ENCODE data around the gene TRAPPC11. TPM values are rescaled to one million over a fixed set of nuclear protein-coding genes. Genes with fewer than 3 reads are reported as not detected.

TRAPPC11 gene
- total and polyA plus RNA-seq, 8 donors = 10.6 to 173 (median 48.4) TPM

DNA sequence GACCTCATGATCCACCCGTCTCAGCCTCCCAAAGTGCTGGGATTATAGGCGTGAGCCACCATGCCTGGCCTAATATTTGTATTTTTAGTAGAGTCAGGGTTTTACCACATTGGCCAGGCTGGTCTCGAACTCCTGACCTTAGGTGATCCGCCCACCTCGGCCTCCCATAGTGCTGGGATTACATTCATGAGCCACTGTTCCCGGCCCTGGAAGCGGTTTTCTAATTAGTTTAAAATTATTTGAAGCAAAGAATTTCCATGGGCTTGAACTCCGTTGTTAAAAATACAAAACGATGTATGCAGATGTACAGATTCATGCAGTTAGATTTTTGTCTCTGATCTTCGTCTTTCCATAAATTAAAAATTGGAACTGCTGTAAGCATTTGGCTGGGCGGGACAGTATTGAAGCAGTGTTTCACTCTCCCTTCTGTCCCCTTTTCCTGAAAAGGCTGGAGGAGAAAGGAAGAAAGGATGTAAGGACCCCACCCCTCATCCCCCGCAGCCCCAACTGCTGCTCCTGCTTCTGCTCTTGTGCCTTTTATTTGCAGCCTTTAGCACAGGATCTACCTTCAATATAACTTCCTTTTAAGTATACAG is 12.0 kb downstream of the TRAPPC11 start:
- Histone ChIP-seq H3K27me3 (no peaks in the 10 kb centered on the region), H3K4me1 (peaks cover 0 to 11% (median 4%) of the 10 kb centered on the region in 4 donors), H3K9me3 (no peaks in the 10 kb centered on the region), H3K4me3 (no peak overlapping the region), H3K27ac (no peak overlapping the region), H3K36me3 (peaks cover 37 to 85% (median 79%) of the 10 kb centered on the region in 4 donors)
- intact Hi-C loops (cut with DNase I; ENCODE audit: low total_unique reads) = no loop called here
- 91 to 92% (median 91%) methylated on average over 12 of the region's 12 CpGs for WGBS, 5 donors
- no peak for DNase-seq
- TF ChIP-seq POLR2AphosphoS5 (IDR thresholded peaks at IDR 0.05) (no peak), POLR2A (IDR thresholded peaks at IDR 0.05) (no peak), EP300 (IDR thresholded peaks at IDR 0.05) (no peak)
- TF ChIP-seq, protein P1, sequence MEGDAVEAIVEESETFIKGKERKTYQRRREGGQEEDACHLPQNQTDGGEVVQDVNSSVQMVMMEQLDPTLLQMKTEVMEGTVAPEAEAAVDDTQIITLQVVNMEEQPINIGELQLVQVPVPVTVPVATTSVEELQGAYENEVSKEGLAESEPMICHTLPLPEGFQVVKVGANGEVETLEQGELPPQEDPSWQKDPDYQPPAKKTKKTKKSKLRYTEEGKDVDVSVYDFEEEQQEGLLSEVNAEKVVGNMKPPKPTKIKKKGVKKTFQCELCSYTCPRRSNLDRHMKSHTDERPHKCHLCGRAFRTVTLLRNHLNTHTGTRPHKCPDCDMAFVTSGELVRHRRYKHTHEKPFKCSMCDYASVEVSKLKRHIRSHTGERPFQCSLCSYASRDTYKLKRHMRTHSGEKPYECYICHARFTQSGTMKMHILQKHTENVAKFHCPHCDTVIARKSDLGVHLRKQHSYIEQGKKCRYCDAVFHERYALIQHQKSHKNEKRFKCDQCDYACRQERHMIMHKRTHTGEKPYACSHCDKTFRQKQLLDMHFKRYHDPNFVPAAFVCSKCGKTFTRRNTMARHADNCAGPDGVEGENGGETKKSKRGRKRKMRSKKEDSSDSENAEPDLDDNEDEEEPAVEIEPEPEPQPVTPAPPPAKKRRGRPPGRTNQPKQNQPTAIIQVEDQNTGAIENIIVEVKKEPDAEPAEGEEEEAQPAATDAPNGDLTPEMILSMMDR (IDR thresholded peaks at IDR 0.05) = no peak

DNA sequence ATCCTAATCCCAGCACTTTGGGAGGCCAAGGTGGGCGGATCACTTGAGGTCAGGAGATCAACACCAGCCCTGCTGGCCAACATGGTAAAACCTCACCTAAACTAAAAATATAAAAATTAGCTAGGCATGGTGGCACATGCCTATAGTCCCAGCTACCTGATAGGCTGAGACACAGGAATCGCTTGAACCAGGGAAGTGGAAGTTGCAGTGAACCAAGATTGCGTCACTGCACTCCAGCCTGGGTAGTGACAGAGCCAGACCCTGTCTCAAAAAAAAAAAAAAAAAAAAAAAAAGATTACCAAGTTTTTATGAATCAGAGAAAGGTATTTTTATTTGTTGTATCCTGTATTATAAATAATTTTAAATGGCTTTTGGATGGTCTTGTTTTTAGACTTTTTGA is 15.1 kb downstream of the TRAPPC11 start:
- H3K4me1 ChIP-seq = peaks cover 0 to 11% (median 4%) of the 10 kb centered on the region in 4 donors
- no peak overlapping the region for H3K4me3 ChIP-seq
- peaks cover 21 to 85% (median 79%) of the 10 kb centered on the region in 4 donors for H3K36me3 ChIP-seq
- no peaks in the 10 kb centered on the region for H3K9me3 ChIP-seq
- whole genome bisulfite sequencing, 5 donors = 79 to 83% (median 80%) methylated on average over 3 of the region's 3 CpGs
- no peak overlapping the region for H3K27ac ChIP-seq
- TF ChIP-seq POLR2A (IDR thresholded peaks at IDR 0.05) (no peak), POLR2AphosphoS5 (IDR thresholded peaks at IDR 0.05) (no peak), EP300 (IDR thresholded peaks at IDR 0.05) (no peak)
- intact Hi-C loops (cut with DNase I; ENCODE audit: low total_unique reads) = no loop called here
- H3K27me3 ChIP-seq = no peaks in the 10 kb centered on the region
- DNase-seq = no peak

DNA sequence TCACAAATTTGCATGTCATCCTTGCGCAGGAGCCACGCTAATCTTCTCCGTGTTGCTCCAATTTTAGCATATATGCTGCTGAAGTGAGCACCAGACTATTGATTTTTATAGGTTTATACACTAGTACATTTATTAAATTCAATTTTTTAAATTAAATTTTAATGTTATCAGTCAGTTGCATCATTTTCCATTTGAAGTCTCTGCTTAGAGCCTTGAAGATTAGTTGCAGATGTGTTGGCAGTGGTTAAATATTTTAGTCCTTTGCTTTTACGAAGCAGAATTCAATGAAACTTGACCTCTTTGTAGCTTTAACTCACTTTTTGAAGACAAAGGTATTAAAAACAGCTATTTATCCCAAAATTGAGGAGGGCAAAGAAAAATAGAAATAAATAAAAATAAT is 16.5 kb downstream of the TRAPPC11 start:
- Histone ChIP-seq H3K36me3 (peaks cover 17 to 85% (median 79%) of the 10 kb centered on the region in 4 donors), H3K4me1 (peaks cover 0 to 11% (median 4%) of the 10 kb centered on the region in 4 donors), H3K27me3 (no peaks in the 10 kb centered on the region), H3K9me3 (no peaks in the 10 kb centered on the region), H3K4me3 (no peak overlapping the region), H3K27ac (no peak overlapping the region)
- TF ChIP-seq, protein P1 (IDR thresholded peaks at IDR 0.05) = no peak
- intact Hi-C loops (cut with DNase I; ENCODE audit: low total_unique reads) = no loop called here
- no peak for DNase-seq
- WGBS, 5 donors = 86 to 98% (median 94%) methylated on average over 4 of the region's 4 CpGs

DNA sequence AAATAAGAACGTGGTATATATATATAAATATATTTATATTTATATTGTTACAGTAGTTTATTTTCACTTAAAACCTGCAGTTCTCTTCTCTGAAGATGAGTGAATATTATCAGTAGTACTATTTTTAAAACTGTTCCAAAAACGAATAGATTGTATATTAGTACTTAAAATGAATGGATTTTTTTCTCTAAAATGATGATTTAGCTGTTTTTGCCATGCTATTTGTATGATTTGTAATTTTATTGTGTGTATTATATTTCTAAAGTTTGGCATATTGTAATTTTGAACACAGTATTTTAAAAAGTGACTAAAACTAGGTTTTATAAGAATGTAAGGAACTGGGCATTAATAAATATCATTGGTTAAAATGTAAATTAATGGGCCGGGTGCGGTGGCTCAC is 22.0 kb downstream of the TRAPPC11 start:
- H3K4me1 ChIP-seq = no peaks in the 10 kb centered on the region
- H3K36me3 ChIP-seq = peaks cover 39 to 92% (median 85%) of the 10 kb centered on the region in 4 donors
- H3K4me3 ChIP-seq = no peak overlapping the region
- no peaks in the 10 kb centered on the region for H3K27me3 ChIP-seq
- intact Hi-C loops (cut with DNase I; ENCODE audit: low total_unique reads) = no loop called here
- no peak for TF ChIP-seq EP300 (IDR thresholded peaks at IDR 0.05)
- no peak for DNase-seq
- no peak overlapping the region for H3K27ac ChIP-seq
- 86 to 94% (median 90%) methylated on average over 4 of the region's 4 CpGs for WGBS, 5 donors
- no peaks in the 10 kb centered on the region for H3K9me3 ChIP-seq

GRCh38 chr4:183686461-183686860 is 27.4 kb downstream of the TRAPPC11 start:
- H3K27me3 ChIP-seq = no peaks in the 10 kb centered on the region
- no peaks in the 10 kb centered on the region for H3K4me1 ChIP-seq
- 75 to 81% (median 77%) methylated on average over 2 of the region's 2 CpGs for WGBS, 5 donors
- H3K36me3 ChIP-seq = peaks cover 36 to 92% (median 86%) of the 10 kb centered on the region in 4 donors
- no peak overlapping the region for H3K27ac ChIP-seq
- intact Hi-C loops (cut with DNase I; ENCODE audit: low total_unique reads) = no loop called here
- DNase-seq = no peak
- TF ChIP-seq POLR2A (IDR thresholded peaks at IDR 0.05) (no peak), POLR2AphosphoS5 (IDR thresholded peaks at IDR 0.05) (no peak), EP300 (IDR thresholded peaks at IDR 0.05) (no peak)
- TF ChIP-seq, protein P1 (IDR thresholded peaks at IDR 0.05) = no peak
- H3K9me3 ChIP-seq = no peaks in the 10 kb centered on the region
- H3K4me3 ChIP-seq = no peak overlapping the region

Measured in stomach (tissue), 9 donors.